Activated naive CD8-positive, alpha-beta T cell treated with anti-CD3 and anti-CD28 coated beads, Interleukin-2, amount 10 ng/mL, durations not matched to agents 7 days and 5 days (primary cell): ENCODE measurements around the gene UGT1A9. TPM values are rescaled to one million over a fixed set of nuclear protein-coding genes. Genes with fewer than 3 reads are reported as not detected.

ENCODE experiments used
- ATAC-seq: fragments of 150-1000 bp; cut with Tn5 transposase; one replicate; pipeline ENCODE4 v1.10.0; 2021; ENCODE audit warnings: low read depth, moderate library complexity
- POLR2A ChIA-PET: fragments of 350-600 bp; sonication (Branson Sonifier 250); formaldehyde crosslinking; loops from one replicate; lab custom pipeline; 2021; ENCODE audit warnings: antibody characterized with exemption; lab: Charles Lee
- DNase-seq: peaks from one replicate; pipeline ENCODE4 v3.0.0; 2021
- H3K27ac Mint-ChIP-seq: one replicate; pipeline ENCODE4 v1.8.0; 2022; ENCODE audit warnings: mild to moderate bottlenecking, mixed read lengths
- H3K27me3 Mint-ChIP-seq: one replicate; pipeline ENCODE4 v1.8.0; 2022; ENCODE audit warnings: mild to moderate bottlenecking, moderate library complexity, mixed read lengths
- H3K36me3 Mint-ChIP-seq: one replicate; pipeline ENCODE4 v1.8.0; 2021; ENCODE audit warnings: mild to moderate bottlenecking, mixed read lengths
- H3K4me1 Mint-ChIP-seq: one replicate; pipeline ENCODE4 v1.8.0; 2021; ENCODE audit warnings: mixed read lengths
- H3K4me3 Mint-ChIP-seq: one replicate; pipeline ENCODE4 v1.8.0; 2022; ENCODE audit warnings: mild to moderate bottlenecking, moderate library complexity, mixed read lengths
- H3K9me3 Mint-ChIP-seq: one replicate; pipeline ENCODE4 v1.8.0; 2021; ENCODE audit warnings: mixed read lengths
- total RNA-seq, 2 experiments: library from RNA; stranded (reverse); gene quantifications; one replicate each; pipeline ENCODE4 v1.2.3, GENCODE V29; 2021

UGT1A9 gene
- total RNA-seq, 2 experiments from 2014 or later: not detected

- POLR2A ChIA-PET: no interaction called here
- Mint-ChIP-seq H3K9me3 (no peaks in the 10 kb centered on the region), H3K27ac (no peak overlapping the region), H3K4me1 (no peaks in the 10 kb centered on the region), H3K36me3 (no peaks in the 10 kb centered on the region), H3K27me3 (peaks cover 16% of the 10 kb centered on the region), H3K4me3 (no peak overlapping the region)
- no peak for ATAC-seq
- no peak for DNase-seq
Observed at GRCh38 chr2:233764264-233764663, 92.6 kb downstream of the UGT1A9 start.

GRCh38 chr2:233764761-233765160 lies 93.1 kb downstream of the UGT1A9 start:
- Mint-ChIP-seq H3K27me3 (peaks cover 14% of the 10 kb centered on the region), H3K27ac (no peak overlapping the region), H3K36me3 (no peaks in the 10 kb centered on the region), H3K4me3 (no peak overlapping the region), H3K4me1 (no peaks in the 10 kb centered on the region), H3K9me3 (no peaks in the 10 kb centered on the region)
- DNase-seq: no peak
- POLR2A ChIA-PET: no interaction called here
- no peak for ATAC-seq

GRCh38 chr2:233766416-233766815 lies 94.7 kb downstream of the UGT1A9 start:
- no peaks in the 10 kb centered on the region for H3K36me3 Mint-ChIP-seq
- ATAC-seq (no peak), DNase-seq (no peak)
- H3K4me3 Mint-ChIP-seq: no peak overlapping the region
- no peak overlapping the region for H3K27ac Mint-ChIP-seq
- H3K9me3 Mint-ChIP-seq: no peaks in the 10 kb centered on the region
- POLR2A ChIA-PET: no interaction called here
- no peaks in the 10 kb centered on the region for H3K4me1 Mint-ChIP-seq
- H3K27me3 Mint-ChIP-seq: peaks cover 14% of the 10 kb centered on the region

- Mint-ChIP-seq H3K9me3 (no peaks in the 10 kb centered on the region), H3K27me3 (peaks cover 14% of the 10 kb centered on the region), H3K27ac (no peak overlapping the region), H3K36me3 (no peaks in the 10 kb centered on the region), H3K4me1 (no peaks in the 10 kb centered on the region), H3K4me3 (no peak overlapping the region)
- ATAC-seq (no peak), DNase-seq (no peak)
- POLR2A ChIA-PET: no interaction called here
Observed at GRCh38 chr2:233768076-233768475, 96.4 kb downstream of the UGT1A9 start.

- no peak overlapping the region for H3K27ac Mint-ChIP-seq
- peaks cover 8% of the 10 kb centered on the region for H3K27me3 Mint-ChIP-seq
- no peaks in the 10 kb centered on the region for H3K36me3 Mint-ChIP-seq
- H3K4me3 Mint-ChIP-seq: no peak overlapping the region
- no peak for DNase-seq
- POLR2A ChIA-PET: no interaction called here
- ATAC-seq: no peak
- no peaks in the 10 kb centered on the region for H3K4me1 Mint-ChIP-seq
- no peaks in the 10 kb centered on the region for H3K9me3 Mint-ChIP-seq
Observed at GRCh38 chr2:233769260-233769659, 97.6 kb downstream of the UGT1A9 start.

GRCh38 chr2:233772153-233772552 lies 100.5 kb downstream of the UGT1A9 start:
- Mint-ChIP-seq H3K4me3 (no peak overlapping the region), H3K27ac (no peak overlapping the region), H3K9me3 (no peaks in the 10 kb centered on the region), H3K4me1 (no peaks in the 10 kb centered on the region), H3K36me3 (no peaks in the 10 kb centered on the region), H3K27me3 (peaks cover 5% of the 10 kb centered on the region)
- ATAC-seq: no peak
- POLR2A ChIA-PET: no interaction called here
- DNase-seq: no peak

- Mint-ChIP-seq H3K36me3 (no peaks in the 10 kb centered on the region), H3K4me3 (no peak overlapping the region), H3K27me3 (peaks cover 3% of the 10 kb centered on the region), H3K27ac (no peak overlapping the region), H3K4me1 (no peaks in the 10 kb centered on the region), H3K9me3 (no peaks in the 10 kb centered on the region)
- ATAC-seq (no peak), DNase-seq (no peak)
- POLR2A ChIA-PET: no interaction called here
Observed at GRCh38 chr2:233772583-233772982, 100.9 kb downstream of the UGT1A9 start.

- POLR2A ChIA-PET: no interaction called here
- no peak for DNase-seq
- H3K9me3 Mint-ChIP-seq: no peaks in the 10 kb centered on the region
- no peak overlapping the region for H3K27ac Mint-ChIP-seq
- no peak overlapping the region for H3K4me3 Mint-ChIP-seq
- ATAC-seq: no peak
- no peaks in the 10 kb centered on the region for H3K27me3 Mint-ChIP-seq
- no peaks in the 10 kb centered on the region for H3K36me3 Mint-ChIP-seq
- H3K4me1 Mint-ChIP-seq: no peaks in the 10 kb centered on the region
Observed at GRCh38 chr2:233773854-233774253, 102.2 kb downstream of the UGT1A9 start.

GRCh38 chr2:233775414-233775813 lies 103.7 kb downstream of the UGT1A9 start:
- Mint-ChIP-seq H3K4me3 (no peak overlapping the region), H3K27ac (no peak overlapping the region), H3K27me3 (no peaks in the 10 kb centered on the region), H3K9me3 (no peaks in the 10 kb centered on the region), H3K36me3 (no peaks in the 10 kb centered on the region), H3K4me1 (no peaks in the 10 kb centered on the region)
- no peak for DNase-seq
- POLR2A ChIA-PET: interaction anchor here (0.7 kb wide), 1 partner anchor 192 kb away, joined by 4 read pairs; no protein-coding TSS in a partner anchor
- ATAC-seq: no peak

GRCh38 chr2:233778030-233778429 lies 106.3 kb downstream of the UGT1A9 start, which contains the start of gene MROH2A:
MROH2A (plus strand) TSS chr2:233778330; CDS start chr2:233779359, 1,029 bp downstream.
- H3K9me3 Mint-ChIP-seq: no peaks in the 10 kb centered on the region
- POLR2A ChIA-PET: no interaction called here
- H3K36me3 Mint-ChIP-seq: no peaks in the 10 kb centered on the region
- no peak within 1 kb of the TSS for H3K4me3 Mint-ChIP-seq
- no peak for DNase-seq
- H3K27ac Mint-ChIP-seq: no peak within 1 kb of the TSS
- no peaks in the 10 kb centered on the region for H3K4me1 Mint-ChIP-seq
- peaks cover 7% of the 10 kb centered on the region for H3K27me3 Mint-ChIP-seq
- no peak for ATAC-seq

GRCh38 chr2:233779722-233780121 lies 108.0 kb downstream of the UGT1A9 start:
- DNase-seq (no peak), ATAC-seq (no peak)
- H3K36me3 Mint-ChIP-seq: no peaks in the 10 kb centered on the region
- POLR2A ChIA-PET: no interaction called here
- no peaks in the 10 kb centered on the region for H3K9me3 Mint-ChIP-seq
- peaks cover 11% of the 10 kb centered on the region for H3K27me3 Mint-ChIP-seq
- no peak overlapping the region for H3K27ac Mint-ChIP-seq
- H3K4me1 Mint-ChIP-seq: no peaks in the 10 kb centered on the region
- H3K4me3 Mint-ChIP-seq: no peak overlapping the region

GRCh38 chr2:233780771-233781170 lies 109.1 kb downstream of the UGT1A9 start:
- peaks cover 11% of the 10 kb centered on the region for H3K27me3 Mint-ChIP-seq
- no peak overlapping the region for H3K27ac Mint-ChIP-seq
- no peaks in the 10 kb centered on the region for H3K9me3 Mint-ChIP-seq
- no peak for ATAC-seq
- DNase-seq: no peak
- H3K4me1 Mint-ChIP-seq: no peaks in the 10 kb centered on the region
- H3K4me3 Mint-ChIP-seq: no peak overlapping the region
- POLR2A ChIA-PET: no interaction called here
- H3K36me3 Mint-ChIP-seq: no peaks in the 10 kb centered on the region

- Mint-ChIP-seq H3K36me3 (no peaks in the 10 kb centered on the region), H3K27ac (no peak overlapping the region), H3K4me1 (no peaks in the 10 kb centered on the region), H3K27me3 (peaks cover 4% of the 10 kb centered on the region), H3K9me3 (peaks cover 4% of the 10 kb centered on the region), H3K4me3 (no peak overlapping the region)
- ATAC-seq (no peak), DNase-seq (no peak)
- POLR2A ChIA-PET: no interaction called here
Observed at GRCh38 chr2:233789554-233789953, 117.9 kb downstream of the UGT1A9 start.

GRCh38 chr2:233791151-233791882 lies 119.6 kb downstream of the UGT1A9 start:
- DNase-seq: no peak
- Mint-ChIP-seq H3K9me3 (peaks cover 2% of the 10 kb centered on the region), H3K4me3 (no peak overlapping the region), H3K4me1 (no peaks in the 10 kb centered on the region), H3K27ac (no peak overlapping the region), H3K36me3 (no peaks in the 10 kb centered on the region), H3K27me3 (peaks cover under 1% of the 10 kb centered on the region)
- POLR2A ChIA-PET: no interaction called here
- no peak for ATAC-seq
